DOHH2 (cell line): ENCODE measurements around the gene P2RY11.

Experiments
- H3F3A ChIP-seq: fragments of 200-600 bp; sonication (generic), shearing (Covaris generic); 2 replicates; pipeline ENCODE4 v1.6.0; 2016; ENCODE audit warnings: antibody characterized with exemption, mild to moderate bottlenecking; ENCODE audit not compliant: control insufficient read depth, insufficient read depth
- H3K27ac ChIP-seq: fragments of 200-600 bp; sonication (generic); 2 replicates; pipeline ENCODE4 v1.5.1; 2014; ENCODE audit warnings: low read depth, mild to moderate bottlenecking, low read length, moderate library complexity
- H3K27me3 ChIP-seq: fragments of 200-600 bp; sonication (generic); 2 replicates; pipeline ENCODE4 v1.6.1; 2014; ENCODE audit warnings: mild to moderate bottlenecking, low read length, mixed read lengths; ENCODE audit not compliant: control insufficient read depth
- H3K36me3 ChIP-seq: fragments of 200-600 bp; sonication (generic); 2 replicates; pipeline ENCODE4 v1.6.1; 2014; ENCODE audit warnings: mild to moderate bottlenecking, low read length, moderate library complexity, mixed read lengths; ENCODE audit not compliant: control insufficient read depth
- H3K4me1 ChIP-seq: fragments of 200-600 bp; sonication (generic); 2 replicates; pipeline ENCODE4 v1.6.1; 2014; ENCODE audit warnings: mild to moderate bottlenecking, low read length, mixed read lengths; ENCODE audit not compliant: control insufficient read depth
- H3K4me2 ChIP-seq: fragments of 200-600 bp; sonication (generic); 2 replicates; pipeline ENCODE4 v1.6.0; 2014; ENCODE audit warnings: mild to moderate bottlenecking, low read length, moderate library complexity
- H3K4me3 ChIP-seq: fragments of 200-600 bp; sonication (generic); 2 replicates; pipeline ENCODE4 v1.5.1; 2014; ENCODE audit warnings: mild to moderate bottlenecking, low read length, mixed read lengths
- H3K79me2 ChIP-seq: fragments of 200-600 bp; sonication (generic); 2 replicates; pipeline ENCODE4 v1.6.1; 2014; ENCODE audit warnings: mild to moderate bottlenecking, low read length, mixed read lengths; ENCODE audit not compliant: control insufficient read depth
- H3K9me2 ChIP-seq: fragments of 200-600 bp; sonication (generic); replicated peaks from 2 replicates; pipeline ENCODE4 v1.6.1; 2014; ENCODE audit warnings: mild to moderate bottlenecking, low read length, mixed read lengths; ENCODE audit not compliant: control insufficient read depth
- H3K9me3 ChIP-seq: fragments of 200-600 bp; sonication (generic); 2 replicates; pipeline ENCODE4 v1.6.1; 2014; ENCODE audit warnings: antibody characterized with exemption, low read length, mixed read lengths; ENCODE audit not compliant: control insufficient read depth, insufficient read depth
- H4K20me1 ChIP-seq: fragments of 200-600 bp; sonication (generic); 2 replicates; pipeline ENCODE4 v1.6.0; 2014; ENCODE audit warnings: low read depth, mild to moderate bottlenecking, antibody characterized with exemption, low read length, moderate library complexity; ENCODE audit not compliant: control insufficient read depth, insufficient read depth
- EZH2phosphoT487 ChIP-seq: fragments of 200-600 bp; sonication (generic); IDR thresholded peaks from 2 replicates; pipeline ENCODE4 v1.6.1; 2017; ENCODE audit warnings: borderline replicate concordance, mild to moderate bottlenecking, antibody characterized with exemption, low read length, moderate library complexity, mixed read lengths
- TF ChIP-seq, protein P1 (sequence below): fragments of 200-600 bp; sonication (generic); IDR thresholded peaks from one replicate; pipeline ENCODE4 v1.5.1; 2014; ENCODE audit warnings: antibody characterized with exemption, mild to moderate bottlenecking, low read depth, low read length; ENCODE audit not compliant: poor library complexity, severe bottlenecking

Gene P2RY11

DNA sequence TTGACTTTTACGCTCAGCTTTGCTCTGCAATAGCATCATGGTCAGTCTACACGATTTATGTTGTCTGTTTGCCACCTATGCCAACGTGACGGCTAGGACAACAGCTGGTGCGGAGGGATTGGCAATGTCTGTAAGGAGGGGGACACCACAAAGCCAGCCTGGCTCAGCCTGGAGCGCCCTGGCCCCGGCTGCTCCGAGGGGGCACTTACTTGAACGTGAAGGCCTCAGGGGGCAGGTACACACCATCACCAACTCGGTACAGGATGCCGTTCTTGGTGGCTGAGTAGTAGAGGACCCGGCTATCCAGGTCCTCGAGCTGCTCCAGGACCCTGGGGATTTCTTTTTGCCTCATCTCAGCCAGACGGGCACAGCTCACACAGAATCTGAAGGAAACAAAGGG, 34.6 kb downstream of the P2RY11 start:
- H4K20me1 ChIP-seq, result peaks cover 26% of the 10 kb centered on the region; the same call in 1 of the 2 replicates

DNA sequence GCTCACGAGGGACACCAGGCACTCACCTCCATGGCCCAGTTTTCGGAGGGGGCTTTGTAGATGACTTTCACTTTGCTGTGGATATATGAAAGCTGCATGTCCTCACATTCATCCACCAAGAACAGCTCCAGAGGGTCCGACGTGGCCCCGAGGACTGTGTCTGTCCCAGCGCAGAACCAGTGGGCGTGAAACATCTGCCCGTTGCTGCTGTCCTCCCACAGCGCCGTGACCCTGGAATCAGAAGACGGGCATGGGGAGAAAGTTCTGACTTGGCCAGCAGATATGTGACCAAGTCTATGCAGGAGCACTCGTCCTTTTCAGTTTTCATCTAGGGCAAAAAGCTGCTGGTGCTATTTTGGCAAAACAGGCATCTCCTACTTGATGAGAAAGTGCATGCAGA, 37.9 kb downstream of the P2RY11 start:
- Histone ChIP-seq H3K9me3 (no peaks in the 10 kb centered on the region), H3K9me2 (no peaks in the 10 kb centered on the region), H3K79me2 (peaks cover 64% of the 10 kb centered on the region), H3K27ac (no peak overlapping the region), H3K36me3 (peaks cover 93% of the 10 kb centered on the region), H4K20me1 (peaks cover 22% of the 10 kb centered on the region; the same call in 1 of the 2 replicates), H3K27me3 (no peaks in the 10 kb centered on the region), H3K4me3 (no peak overlapping the region), H3K4me2 (no peak overlapping the region), H3K4me1 (no peaks in the 10 kb centered on the region), H3F3A (peaks cover 13% of the 10 kb centered on the region)
- TF ChIP-seq EZH2phosphoT487, result no peak
- TF ChIP-seq, protein P1, sequence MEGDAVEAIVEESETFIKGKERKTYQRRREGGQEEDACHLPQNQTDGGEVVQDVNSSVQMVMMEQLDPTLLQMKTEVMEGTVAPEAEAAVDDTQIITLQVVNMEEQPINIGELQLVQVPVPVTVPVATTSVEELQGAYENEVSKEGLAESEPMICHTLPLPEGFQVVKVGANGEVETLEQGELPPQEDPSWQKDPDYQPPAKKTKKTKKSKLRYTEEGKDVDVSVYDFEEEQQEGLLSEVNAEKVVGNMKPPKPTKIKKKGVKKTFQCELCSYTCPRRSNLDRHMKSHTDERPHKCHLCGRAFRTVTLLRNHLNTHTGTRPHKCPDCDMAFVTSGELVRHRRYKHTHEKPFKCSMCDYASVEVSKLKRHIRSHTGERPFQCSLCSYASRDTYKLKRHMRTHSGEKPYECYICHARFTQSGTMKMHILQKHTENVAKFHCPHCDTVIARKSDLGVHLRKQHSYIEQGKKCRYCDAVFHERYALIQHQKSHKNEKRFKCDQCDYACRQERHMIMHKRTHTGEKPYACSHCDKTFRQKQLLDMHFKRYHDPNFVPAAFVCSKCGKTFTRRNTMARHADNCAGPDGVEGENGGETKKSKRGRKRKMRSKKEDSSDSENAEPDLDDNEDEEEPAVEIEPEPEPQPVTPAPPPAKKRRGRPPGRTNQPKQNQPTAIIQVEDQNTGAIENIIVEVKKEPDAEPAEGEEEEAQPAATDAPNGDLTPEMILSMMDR, result no peak

More for the DNA sequence above, 34.6 kb downstream of the P2RY11 start:
- peaks cover 94% of the 10 kb centered on the region for H3K36me3 ChIP-seq
- H3K79me2 ChIP-seq, result peaks cover 60% of the 10 kb centered on the region
- H3K27ac ChIP-seq, result no peak overlapping the region
- no peaks in the 10 kb centered on the region for H3K9me2 ChIP-seq
- H3K9me3 ChIP-seq, result no peaks in the 10 kb centered on the region
- H3K27me3 ChIP-seq, result no peaks in the 10 kb centered on the region
- no peak overlapping the region for H3K4me2 ChIP-seq
- H3K4me1 ChIP-seq, result no peaks in the 10 kb centered on the region
- H3K4me3 ChIP-seq, result no peak overlapping the region
- H3F3A ChIP-seq, result peaks cover 13% of the 10 kb centered on the region
- TF ChIP-seq, protein P1, result no peak
- no peak for TF ChIP-seq EZH2phosphoT487

DNA sequence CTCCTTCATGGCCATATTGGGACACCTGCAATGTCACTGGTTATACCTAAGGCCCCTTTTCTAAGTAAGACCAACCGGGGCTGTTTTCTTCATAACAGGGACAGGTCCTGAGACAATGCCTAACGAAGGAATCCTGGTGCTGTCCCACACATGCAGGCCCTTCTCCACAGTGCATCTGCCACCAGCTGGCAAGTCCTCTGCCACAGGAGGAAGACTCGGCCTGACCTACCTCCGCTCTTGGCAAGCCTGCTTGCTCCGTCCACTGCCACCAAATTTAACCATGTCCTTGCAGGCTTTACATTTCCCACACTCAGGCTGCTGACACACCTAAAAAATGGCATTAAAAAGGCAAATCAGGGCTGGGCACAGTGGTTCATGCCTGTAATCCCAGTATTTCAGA, 40.0 kb downstream of the P2RY11 start:
- peaks cover 16% of the 10 kb centered on the region; the same call in 1 of the 2 replicates for H4K20me1 ChIP-seq

More for the DNA sequence above, 40.0 kb downstream of the P2RY11 start:
- Histone ChIP-seq H3K4me1 (no peaks in the 10 kb centered on the region), H3F3A (peaks cover 11% of the 10 kb centered on the region), H3K9me2 (no peaks in the 10 kb centered on the region), H3K79me2 (peaks cover 64% of the 10 kb centered on the region), H3K4me2 (no peak overlapping the region), H3K9me3 (no peaks in the 10 kb centered on the region), H3K27me3 (no peaks in the 10 kb centered on the region), H3K36me3 (peaks cover 92% of the 10 kb centered on the region), H3K4me3 (no peak overlapping the region), H3K27ac (no peak overlapping the region)
- TF ChIP-seq EZH2phosphoT487, result no peak
- TF ChIP-seq, protein P1, result no peak
